GM12892 (cell line): Measurements from ENCODE around the gene RNF13.

Source experiments
- POLR2A ChIP-seq: IDR thresholded peaks from 2 replicates; pipeline ENCODE4 v1.6.1; 2011; ENCODE audit warnings: low read depth, low read length, control low read depth
- POLR2AphosphoS5 ChIP-seq: IDR thresholded peaks from 2 replicates; pipeline ENCODE4 v1.6.1; 2011; ENCODE audit warnings: low read depth, low read length, control low read depth

DNA sequence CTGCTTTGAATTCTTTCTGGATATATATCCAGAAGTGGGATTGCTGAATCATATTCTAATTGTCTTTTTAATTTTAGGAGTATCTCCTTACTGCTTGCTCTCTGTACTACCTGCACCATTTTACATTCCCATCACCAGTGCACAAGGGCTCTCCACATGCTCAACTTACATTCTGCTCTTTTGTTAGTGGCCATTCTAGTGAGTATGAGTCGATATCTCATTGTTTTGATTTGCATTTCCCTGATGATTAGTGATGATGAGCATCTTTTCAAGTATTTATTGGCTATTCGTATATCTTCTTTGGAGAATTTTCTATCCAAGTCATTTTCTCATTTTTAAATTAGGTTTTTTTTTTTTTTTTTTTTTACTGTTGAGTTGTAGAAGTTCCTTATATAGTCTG, 128.2 kb downstream of the RNF13 start:
- no peak for TF ChIP-seq POLR2A
- no peak for TF ChIP-seq POLR2AphosphoS5
